GM18519 (cell line): ENCODE data around the gene SUSD3.

Experiments used
- ATAC-seq: cut with Tn5 transposase; IDR thresholded peaks from one replicate; pipeline ENCODE4 v1.9.1; 2021; ENCODE audit warnings: mild to moderate bottlenecking, moderate library complexity; ENCODE audit not compliant: unreplicated experiment, low FRiP score

Gene SUSD3

DNA sequence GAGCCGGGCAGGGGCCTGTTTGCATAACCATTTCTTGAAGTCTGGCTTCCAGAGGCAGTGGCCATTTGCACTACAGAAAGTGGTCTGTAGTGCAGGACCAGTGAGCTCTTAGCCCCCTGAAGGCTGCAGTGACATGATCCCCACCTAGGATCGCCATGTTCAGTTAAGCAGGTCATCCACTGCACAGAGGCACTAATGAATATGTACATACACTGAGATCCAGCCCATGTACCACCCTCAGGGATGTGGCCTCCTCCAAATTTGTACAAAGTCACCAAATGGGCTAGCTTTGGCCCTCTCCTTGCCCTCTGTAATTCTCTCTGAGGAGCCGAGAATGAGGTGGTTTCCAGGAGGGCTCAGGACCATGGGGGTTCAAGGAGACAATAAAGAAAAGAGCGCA lies 8.3 kb upstream of the SUSD3 start:
- ATAC-seq, result no peak

DNA sequence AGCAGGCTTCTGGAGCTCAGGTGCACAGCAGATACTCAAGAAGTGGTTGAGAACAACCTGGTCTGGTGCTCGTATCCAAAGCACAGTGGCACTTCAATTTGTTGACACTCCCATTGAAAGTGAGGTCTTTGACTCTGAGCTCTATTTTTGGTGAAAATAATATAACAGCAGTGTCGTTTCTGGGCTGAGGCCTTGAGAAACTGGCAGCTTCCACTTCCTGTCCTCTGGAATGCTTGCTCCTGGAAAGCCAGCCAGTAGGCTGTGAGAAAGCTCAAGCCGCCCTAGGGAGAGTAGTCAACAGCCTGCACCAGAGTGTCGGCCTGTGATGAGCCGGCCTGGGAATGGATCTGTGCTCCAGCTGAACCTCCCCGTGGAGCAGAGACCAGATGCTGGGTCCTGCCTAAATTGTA lies 6.8 kb upstream of the SUSD3 start:
- no peak for ATAC-seq

DNA sequence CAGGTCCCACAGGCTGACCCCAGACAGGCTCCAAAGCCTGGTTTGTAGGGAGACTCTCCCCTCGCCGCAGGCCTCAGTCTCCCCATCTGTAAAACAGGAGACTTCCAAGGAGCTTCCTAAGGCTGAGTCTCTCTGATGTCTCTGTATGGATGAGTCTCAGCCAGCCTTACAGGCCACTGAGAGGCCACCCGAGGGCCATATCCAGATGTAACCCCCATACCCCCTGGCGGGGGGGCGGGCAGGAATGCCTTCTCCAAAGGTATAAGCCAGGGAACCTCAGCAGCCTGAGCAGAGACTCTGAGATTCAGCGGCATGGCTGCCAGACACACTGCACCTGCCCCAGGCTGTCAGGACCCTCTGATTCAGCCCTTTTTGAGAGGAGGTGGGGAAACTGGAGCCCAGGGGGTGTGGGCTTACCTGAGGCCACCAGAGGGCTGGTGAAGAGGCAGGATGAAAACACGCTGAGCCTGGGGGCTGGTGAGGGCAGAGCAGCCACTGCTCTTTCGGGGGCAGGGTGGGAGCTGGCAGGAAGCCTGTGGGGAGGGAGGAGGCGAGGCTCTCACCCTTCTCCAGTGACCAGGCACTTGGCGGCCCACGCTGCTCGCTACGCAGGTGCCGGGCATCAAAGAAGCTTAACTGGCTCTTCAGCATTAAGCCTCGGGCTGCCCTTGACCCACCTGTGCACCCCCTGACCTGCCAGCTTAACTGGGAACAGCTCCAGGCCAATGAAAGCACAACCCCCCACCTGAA lies 5.5 kb upstream of the SUSD3 start:
- no peak for ATAC-seq

DNA sequence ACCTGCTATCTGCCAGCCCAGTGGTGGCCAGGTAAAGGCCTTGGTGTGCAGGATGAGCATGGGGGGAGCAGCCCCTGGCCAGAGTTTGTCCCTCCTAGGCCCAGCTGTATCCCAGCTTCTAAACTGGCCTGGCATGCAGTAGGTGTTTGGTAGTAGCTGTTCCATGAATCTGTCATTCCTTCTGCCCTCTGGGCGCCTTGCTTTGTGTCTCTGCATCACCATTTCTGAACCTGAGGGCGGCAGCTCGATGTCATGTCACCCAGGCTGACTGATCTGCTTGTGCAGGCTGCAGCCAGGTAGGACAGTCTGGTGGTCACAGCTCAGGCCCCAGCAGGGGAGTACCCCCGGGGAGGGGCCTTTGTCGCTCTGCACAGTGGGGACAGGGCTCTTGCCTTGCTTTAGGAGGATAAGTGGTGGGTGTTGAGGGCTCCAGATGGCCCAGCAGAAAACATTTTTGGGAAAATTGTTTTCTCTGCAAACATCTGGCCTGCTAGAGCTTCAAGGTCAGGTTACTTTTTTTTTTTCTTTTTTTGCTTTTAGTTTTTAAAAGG lies 4.6 kb upstream of the SUSD3 start:
- ATAC-seq, result no peak

GRCh38 chr9:93054758-93055704 lies 3.5 kb upstream of the SUSD3 start:
- ATAC-seq, result no peak

DNA sequence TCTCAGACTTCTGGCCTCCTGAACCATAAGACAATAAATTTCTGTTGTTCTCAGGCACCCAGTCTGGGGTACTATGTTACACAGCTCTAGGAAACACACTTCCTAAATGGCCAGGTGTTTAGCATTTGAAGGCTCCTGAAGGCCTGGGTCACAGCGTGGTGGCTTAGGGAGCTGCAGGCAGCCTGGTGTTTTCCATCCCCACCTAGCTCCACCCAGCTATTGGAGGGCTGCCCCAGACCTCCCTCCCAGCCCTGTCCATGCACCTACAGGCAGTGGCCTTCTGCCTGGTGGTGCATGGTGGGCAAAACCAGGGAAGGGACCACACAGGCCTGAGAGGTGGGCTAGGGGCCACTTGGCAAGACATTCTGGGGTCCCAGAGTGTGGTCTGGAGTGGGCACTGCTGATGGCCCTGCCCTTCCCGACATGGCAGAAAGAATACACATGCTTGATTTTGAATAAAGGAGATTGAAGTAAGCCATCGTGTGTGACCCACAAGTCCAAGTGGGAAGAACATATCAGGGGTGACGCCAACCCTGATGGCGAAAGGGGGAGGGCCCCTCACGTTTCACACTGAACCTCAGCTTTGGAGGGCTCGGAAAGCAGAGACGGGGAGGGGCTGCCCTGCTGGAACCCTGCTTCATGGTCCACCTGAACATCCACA lies 1.3 kb upstream of the SUSD3 start:
- no peak for ATAC-seq

- no peak for ATAC-seq
Observed at GRCh38 chr9:93057703-93058354, 672 bp upstream of the SUSD3 start.

DNA sequence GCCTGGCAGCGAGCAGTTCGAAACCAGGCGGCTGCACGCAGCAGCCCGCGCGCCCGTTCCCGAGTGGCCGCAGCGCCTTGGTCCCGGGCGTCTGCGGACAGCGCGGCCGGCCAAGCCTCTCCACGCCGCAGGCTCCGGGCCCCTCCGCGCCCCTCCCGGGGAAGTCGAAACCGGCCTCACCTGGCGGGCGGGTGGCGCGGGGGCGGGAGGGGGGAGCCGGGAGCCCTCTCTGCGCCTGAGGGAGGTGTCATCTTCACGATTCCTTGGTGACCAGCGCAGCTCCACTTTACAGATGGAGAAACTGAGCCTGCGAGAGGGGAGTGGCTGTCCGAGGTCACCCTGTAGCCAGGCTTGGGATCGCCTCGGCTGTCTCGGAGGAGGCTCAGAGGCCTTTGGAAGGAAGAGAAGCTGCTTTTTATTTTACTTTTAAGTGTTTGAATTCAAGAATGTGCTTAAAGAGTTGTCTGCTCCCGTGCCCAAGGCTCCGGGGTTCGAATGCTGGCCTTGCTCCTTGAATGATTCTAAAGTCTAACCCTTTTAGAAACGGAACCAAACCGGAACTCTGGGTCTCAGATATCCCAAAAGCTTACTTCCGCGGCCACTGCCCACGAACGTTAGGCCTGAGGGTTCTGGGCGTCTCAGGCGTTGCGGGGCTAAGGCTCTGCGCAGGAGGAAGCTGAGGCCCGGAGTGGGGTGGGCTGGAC lies 662 bp downstream of the SUSD3 start:
- no peak for ATAC-seq

GRCh38 chr9:93059715-93060578 lies 1.4 kb downstream of the SUSD3 start:
- ATAC-seq, result no peak

DNA sequence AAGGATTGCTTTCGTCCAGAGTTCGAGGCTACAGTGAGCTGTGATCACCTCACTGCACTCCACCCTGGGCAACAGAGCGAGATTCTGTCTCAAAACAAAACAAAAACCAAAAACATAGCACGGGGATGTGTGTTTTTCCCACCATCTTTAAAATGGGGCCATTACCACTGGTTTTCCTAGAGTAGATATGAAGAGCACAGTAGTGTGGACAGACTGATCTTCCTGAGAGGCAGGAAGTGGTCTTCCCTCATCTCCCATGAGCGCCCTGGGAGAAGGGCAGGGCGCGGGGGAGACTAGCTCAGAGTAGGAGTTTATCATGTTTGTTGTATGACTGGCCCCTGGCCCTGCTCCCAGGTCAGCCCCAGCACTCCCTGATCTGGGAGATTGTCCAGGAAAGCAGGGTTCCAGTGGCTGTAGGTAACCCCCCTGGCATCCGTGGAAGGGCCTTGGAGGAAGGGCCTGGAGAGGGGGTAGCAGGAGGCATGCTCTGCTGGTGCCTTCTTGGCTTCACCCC lies 2.3 kb downstream of the SUSD3 start:
- ATAC-seq, result no peak

- no peak for ATAC-seq
Observed at GRCh38 chr9:93061260-93061751, 2.8 kb downstream of the SUSD3 start.

GRCh38 chr9:93061791-93062763 lies 3.6 kb downstream of the SUSD3 start:
- no peak for ATAC-seq

GRCh38 chr9:93064392-93065134 lies 6.1 kb downstream of the SUSD3 start:
- ATAC-seq, result peak; percentile 90

- no peak for ATAC-seq
Observed at GRCh38 chr9:93065135-93065720, 6.7 kb downstream of the SUSD3 start.

GRCh38 chr9:93066978-93067603 lies 8.6 kb downstream of the SUSD3 start:
- no peak for ATAC-seq

DNA sequence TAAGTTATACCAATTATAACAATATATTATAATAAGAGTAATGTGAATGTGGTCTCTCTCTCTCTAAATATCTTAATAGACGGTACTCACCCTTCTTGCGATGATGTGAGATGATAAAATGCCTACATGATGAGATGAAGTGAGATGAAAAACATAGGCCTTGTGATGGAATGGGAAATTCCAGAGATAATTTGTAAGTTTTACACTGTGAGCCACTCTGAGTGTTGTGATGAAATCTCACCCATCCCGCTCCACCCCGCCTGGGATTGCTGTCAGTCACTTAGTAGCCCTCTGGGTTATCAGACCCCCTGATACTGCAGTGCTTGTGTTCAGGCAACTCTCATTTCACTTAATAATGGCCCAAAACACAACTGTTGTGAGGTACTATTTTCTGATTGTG lies 10.5 kb downstream of the SUSD3 start:
- ATAC-seq, result no peak
